Measurements from ENCODE around the gene DNAAF6. TPM values are rescaled to one million over a fixed set of nuclear protein-coding genes. Genes with fewer than 3 reads are reported as not detected.

The DNAAF6 gene
- total RNA-seq, 1 donor from 2014 or later = not detected

GRCh38 chrX:107290019-107290418 lies 83.6 kb downstream of the DNAAF6 start:
- peaks cover under 1% of the 10 kb centered on the region for H3K27me3 Mint-ChIP-seq (ENCODE audit: unreplicated experiment)
- no peaks in the 10 kb centered on the region for H3K36me3 Mint-ChIP-seq (ENCODE audit: unreplicated experiment)
- no peak for DNase-seq
- H3K9me3 Mint-ChIP-seq (ENCODE audit: unreplicated experiment) = no peaks in the 10 kb centered on the region
- H3K27ac Mint-ChIP-seq (ENCODE audit: unreplicated experiment) = no peak overlapping the region
- peaks cover 2% of the 10 kb centered on the region for H3K4me1 Mint-ChIP-seq (ENCODE audit: low read depth, unreplicated experiment)
- H3K4me3 Mint-ChIP-seq (ENCODE audit: unreplicated experiment) = no peak overlapping the region
- TF ChIP-seq CTCF (IDR thresholded peaks at IDR 0.05; ENCODE audit: partially characterized antibody, unreplicated experiment) = no peak

- H3K4me3 Mint-ChIP-seq (ENCODE audit: unreplicated experiment) = no peak overlapping the region
- H3K9me3 Mint-ChIP-seq (ENCODE audit: unreplicated experiment) = no peaks in the 10 kb centered on the region
- H3K27ac Mint-ChIP-seq (ENCODE audit: unreplicated experiment) = no peak overlapping the region
- no peak for TF ChIP-seq CTCF (IDR thresholded peaks at IDR 0.05; ENCODE audit: partially characterized antibody, unreplicated experiment)
- H3K27me3 Mint-ChIP-seq (ENCODE audit: unreplicated experiment) = no peaks in the 10 kb centered on the region
- no peaks in the 10 kb centered on the region for H3K36me3 Mint-ChIP-seq (ENCODE audit: unreplicated experiment)
- H3K4me1 Mint-ChIP-seq (ENCODE audit: low read depth, unreplicated experiment) = peaks cover 2% of the 10 kb centered on the region
- DNase-seq = no peak
Measured at GRCh38 chrX:107293056-107293455, 86.6 kb downstream of the DNAAF6 start.

Other genes starting within 250 kb of the DNAAF6 start
- gene MORC4, start 206.4 kb upstream of the DNAAF6 start, total RNA-seq (ENCODE audit: unreplicated experiment) = 2.0 TPM
- 18.9 TPM for gene RBM41, start 87.8 kb upstream of the DNAAF6 start, total RNA-seq (ENCODE audit: unreplicated experiment)
- 1.6 TPM for gene NUP62CL, start 178 bp upstream of the DNAAF6 start, total RNA-seq (ENCODE audit: unreplicated experiment)
- 24.9 TPM for gene FRMPD3, start 243.0 kb downstream of the DNAAF6 start, total RNA-seq (ENCODE audit: unreplicated experiment)